B cell (primary cell): ENCODE data around the gene NUDT19. TPM values are rescaled to one million over a fixed set of nuclear protein-coding genes. Genes with fewer than 3 reads are reported as not detected.

Experiments
- ATAC-seq: fragments of 200-7000 bp; cut with Tn5 transposase; one replicate; pipeline ENCODE4 v1.10.0; 2021; ENCODE audit warnings: low read depth, mild to moderate bottlenecking, moderate number of reproducible peaks, moderate library complexity
- CTCF ChIA-PET: fragments of 350-600 bp; sonication (Branson Sonifier 250); formaldehyde crosslinking; loops from one replicate; lab custom pipeline; 2021; ENCODE audit warnings: antibody characterized with exemption, inconsistent platforms; lab: Charles Lee
- POLR2A ChIA-PET: fragments of 350-600 bp; sonication (Branson Sonifier 250); formaldehyde crosslinking; loops from one replicate; lab custom pipeline; 2021; ENCODE audit warnings: antibody characterized with exemption; lab: Charles Lee
- DNase-seq: peaks from one replicate; pipeline ENCODE4 v3.0.0; 2013
- H2AFZ ChIP-seq: 2 replicates; pipeline ENCODE4 v1.6.1; 2012; ENCODE audit warnings: mild to moderate bottlenecking, low read depth, low read length; ENCODE audit not compliant: insufficient read depth, poor library complexity, severe bottlenecking
- H3K27ac ChIP-seq, 2 donors: 1 replicate in 1 of 2; 2 replicates in 1 of 2; pipeline ENCODE4 v1.5.1; 2012 to 2013; ENCODE audit warnings: low read length in 2 of 2, mild to moderate bottlenecking in 2 of 2, moderate library complexity in 1 of 2
- H3K27me3 ChIP-seq, 4 experiments: fragments of 200-600 bp in 1 of 4; sonication (generic) in 1 of 4; replicated peaks in 1 of 4; 1 replicate in 2 of 4; 2 replicates in 2 of 4; pipeline versions ENCODE4 v1.6.1 to v1.7.0; 2013 to 2016; ENCODE audit warnings: low read length in 3 of 4, mild to moderate bottlenecking in 2 of 4, mixed read lengths in 1 of 4, moderate library complexity in 1 of 4; ENCODE audit not compliant: insufficient read depth in 4 of 4, control insufficient read depth in 3 of 4; ENCODE audit errors: control extremely low read depth in 1 of 4
- H3K36me3 ChIP-seq, 2 experiments: replicated peaks in 1 of 2; 1 replicate in 1 of 2; 2 replicates in 1 of 2; pipeline versions ENCODE4 v1.6.1 to v1.7.1; 2013; ENCODE audit warnings: low read length in 1 of 2; ENCODE audit not compliant: insufficient read depth in 2 of 2, control insufficient read depth in 1 of 2; ENCODE audit errors: control extremely low read depth in 1 of 2, extremely low read depth in 1 of 2
- H3K4me1 ChIP-seq, 2 donors: fragments of 200-600 bp in 1 of 2; sonication (generic) in 1 of 2; 1 replicate in 1 of 2; 2 replicates in 1 of 2; pipeline versions ENCODE4 v1.5.1 to v1.6.1; 2013 to 2017; ENCODE audit warnings: low read length in 2 of 2; ENCODE audit not compliant: control insufficient read depth in 2 of 2, insufficient read depth in 2 of 2
- H3K4me2 ChIP-seq: replicated peaks from 2 replicates; pipeline ENCODE3; 2012; ENCODE audit warnings: mild to moderate bottlenecking, low read depth, low read length; ENCODE audit not compliant: poor library complexity, severe bottlenecking
- H3K4me3 ChIP-seq, 5 experiments: fragments of 200-600 bp in 1 of 5; sonication (generic) in 1 of 5; 1 replicate in 3 of 5; 2 replicates in 2 of 5; pipeline versions ENCODE4 v1.5.1 to v1.7.0; 2011 to 2016; ENCODE audit warnings: low read length in 4 of 5, mild to moderate bottlenecking in 4 of 5, low read depth in 2 of 5, control low read depth in 1 of 5, moderate library complexity in 1 of 5; ENCODE audit not compliant: insufficient read depth in 1 of 5; ENCODE audit errors: control extremely low read depth in 1 of 5, extremely low read depth in 1 of 5
- H3K79me2 ChIP-seq: fragments of 200-600 bp; sonication (generic); one replicate; pipeline ENCODE4 v1.6.0; 2016; ENCODE audit warnings: low read length; ENCODE audit not compliant: control insufficient read depth, insufficient read depth
- H3K9ac ChIP-seq: fragments of 200-600 bp; sonication (generic); 2 replicates; pipeline ENCODE4 v1.6.1; 2017; ENCODE audit warnings: mild to moderate bottlenecking, low read length, moderate library complexity
- H3K9me3 ChIP-seq, 3 donors: one replicate each; pipeline versions ENCODE4 v1.6.1 to v1.7.1; 2013; ENCODE audit warnings: low read length in 2 of 3; ENCODE audit not compliant: control insufficient read depth in 2 of 3, insufficient read depth in 1 of 3; ENCODE audit errors: control extremely low read depth in 1 of 3
- H4K20me1 ChIP-seq: 2 replicates; pipeline ENCODE4 v1.6.0; 2012; ENCODE audit warnings: mild to moderate bottlenecking, low read length; ENCODE audit not compliant: insufficient read depth, control insufficient read depth, poor library complexity, severe bottlenecking
- H3K27ac Mint-ChIP-seq: one replicate; pipeline ENCODE4 v1.8.0; 2021; ENCODE audit warnings: mixed read lengths
- H3K27me3 Mint-ChIP-seq: one replicate; pipeline ENCODE4 v1.8.0; 2021; ENCODE audit warnings: mixed read lengths
- H3K4me1 Mint-ChIP-seq: one replicate; pipeline ENCODE4 v1.8.0; 2021; ENCODE audit warnings: mixed read lengths
- H3K4me3 Mint-ChIP-seq: one replicate; pipeline ENCODE4 v1.8.0; 2021; ENCODE audit warnings: mixed read lengths
- H3K9me3 Mint-ChIP-seq: one replicate; pipeline ENCODE4 v1.8.0; 2022; ENCODE audit warnings: mixed read lengths; ENCODE audit not compliant: insufficient read depth
- CTCF ChIP-seq: fragments of 200-600 bp; IDR thresholded peaks from one replicate; pipeline ENCODE4 v1.8.0; 2022; ENCODE audit warnings: antibody characterized with exemption, mild to moderate bottlenecking
- EZH2 ChIP-seq: IDR thresholded peaks from 2 replicates; pipeline ENCODE4 v1.6.1; 2012; ENCODE audit warnings: borderline replicate concordance, low read depth, mild to moderate bottlenecking, moderate library complexity, low read length; ENCODE audit not compliant: insufficient read depth, poor library complexity, severe bottlenecking
- WGBS: methylation state at CpG from one replicate; pipeline ENCODE4 v1.1.5; 2013; ENCODE audit warnings: missing lambda C conversion rate; ENCODE audit not compliant: insufficient coverage; 5-methylcytosine and 5-hydroxymethylcytosine counted together
- intact Hi-C: fragments of 100-400 bp; cut with micrococcal nuclease; formaldehyde crosslinking; loops from one replicate; pipeline ENCODE4 v1.10.0; 2022
- polyA plus RNA-seq: library from polyadenylated mRNA; depleted of rRNA; stranded (reverse); fragments of >200 nt; gene quantifications from 2 replicates; pipeline ENCODE4 v1.2.3, GENCODE V29; 2012
- total RNA-seq, 2 donors: library from RNA; stranded (reverse); fragments of 120-200 nt in 1 of 2; gene quantifications; 1 replicate in 1 of 2; 2 replicates in 1 of 2; pipeline versions ENCODE4 v1.2.3 to v1.2.4, GENCODE V29; 2013 to 2022

The NUDT19 gene
- total and polyA plus RNA-seq, 2 donors (not counting 1 experiment from before 2014, with no cell fraction given), result 3.6 to 7.1 TPM

- Histone ChIP-seq H3K27me3 (no peaks in the 10 kb centered on the region), H4K20me1 (no peaks in the 10 kb centered on the region), H3K27ac (no peak overlapping the region), H3K4me3 (no peak overlapping the region), H3K36me3 (no peaks in the 10 kb centered on the region), H3K79me2 (no peaks in the 10 kb centered on the region), H3K9me3 (peaks cover 0 to 8% (median 0%) of the 10 kb centered on the region in 3 donors), H3K4me1 (no peaks in the 10 kb centered on the region), H3K4me2 (no peak overlapping the region), H2AFZ (no peak overlapping the region), H3K9ac (no peak overlapping the region)
- no peaks in the 10 kb centered on the region for H3K27me3 Mint-ChIP-seq
- intact Hi-C loops, result no loop called here
- TF ChIP-seq CTCF (no peak), EZH2 (no peak)
- 98% methylated on average over 21 of the region's 22 CpGs for WGBS
- H3K4me3 Mint-ChIP-seq, result no peak overlapping the region
- H3K9me3 Mint-ChIP-seq, result no peaks in the 10 kb centered on the region
- CTCF ChIA-PET, result no interaction called here
- no peak overlapping the region for H3K27ac Mint-ChIP-seq
- H3K4me1 Mint-ChIP-seq, result no peaks in the 10 kb centered on the region
- DNase-seq, result no peak
- ATAC-seq, result no peak
- POLR2A ChIA-PET, result no interaction called here
Observed at GRCh38 chr19:32720936-32721250, 29.3 kb downstream of the NUDT19 start.

- Histone ChIP-seq H3K4me1 (no peaks in the 10 kb centered on the region), H3K4me2 (no peak overlapping the region), H2AFZ (no peak overlapping the region), H3K27ac (no peak overlapping the region), H3K9ac (no peak overlapping the region), H3K9me3 (no peaks in the 10 kb centered on the region), H3K36me3 (no peaks in the 10 kb centered on the region), H3K4me3 (no peak overlapping the region), H3K27me3 (no peaks in the 10 kb centered on the region), H3K79me2 (no peaks in the 10 kb centered on the region), H4K20me1 (no peaks in the 10 kb centered on the region)
- DNase-seq, result no peak
- 80% methylated on average over 1 of the region's 4 CpGs for WGBS
- H3K27ac Mint-ChIP-seq, result no peak overlapping the region
- ChIA-PET CTCF (no interaction called here), POLR2A (no interaction called here)
- no peak for ATAC-seq
- H3K4me3 Mint-ChIP-seq, result no peak overlapping the region
- intact Hi-C loops, result no loop called here
- H3K27me3 Mint-ChIP-seq, result peaks cover 2% of the 10 kb centered on the region
- no peak for TF ChIP-seq CTCF
- TF ChIP-seq EZH2, result no peak
- H3K4me1 Mint-ChIP-seq, result no peaks in the 10 kb centered on the region
- no peaks in the 10 kb centered on the region for H3K9me3 Mint-ChIP-seq
Observed at GRCh38 chr19:32735936-32736335, 44.3 kb downstream of the NUDT19 start.
